GM12865 (cell line): ENCODE data around the gene TEX28.
"Not testable (repeated sequence)": the region's sequence is repeated elsewhere in the genome, so short reads cannot be mapped to it uniquely, and the experiment has no call there.

Experiments used
- DNase-seq: peaks from one replicate; pipeline ENCODE4 v3.0.0; 2010; ENCODE audit warnings: low read depth
- H3K4me3 ChIP-seq: 2 replicates; pipeline ENCODE4 v1.5.1; 2011; ENCODE audit warnings: mild to moderate bottlenecking, low read depth, low read length, control low read depth

TEX28 gene

GRCh38 chrX:154248076-154248475, 46.8 kb downstream of the TEX28 start:
- not testable (repeated sequence) for H3K4me3 ChIP-seq, DNase-seq

DNA sequence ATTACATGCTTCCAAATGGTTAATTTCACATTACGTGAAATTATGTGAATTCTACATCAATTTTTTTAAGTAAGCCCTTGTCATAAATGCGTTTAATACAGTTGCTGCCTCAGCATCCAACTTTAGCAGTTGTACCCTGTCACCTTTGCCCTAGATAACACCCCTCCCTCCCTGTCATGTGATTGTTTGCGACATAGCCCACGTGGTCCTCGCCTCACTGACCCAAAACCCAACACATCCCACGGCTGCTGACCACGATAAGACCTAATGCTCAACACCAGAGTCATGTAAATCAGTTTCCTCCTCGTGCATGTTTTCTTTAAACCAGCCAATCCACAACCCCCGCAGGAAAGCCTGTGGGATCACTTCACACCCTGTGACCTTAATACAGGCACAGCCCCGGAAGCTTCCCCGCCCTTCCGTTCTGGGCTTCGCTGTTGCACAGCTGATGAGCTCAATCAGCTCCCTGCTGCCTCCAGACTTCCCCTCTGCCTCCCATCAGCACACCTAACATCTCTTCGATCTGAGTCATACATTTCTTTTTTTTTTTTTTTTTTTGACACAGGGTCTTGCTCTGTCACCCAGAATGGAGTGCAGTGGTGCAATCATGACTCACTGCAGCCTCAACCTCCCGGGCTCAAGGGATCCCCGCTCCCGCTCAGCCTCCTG, 47.4 kb downstream of the TEX28 start:
- not testable (repeated sequence) for DNase-seq, H3K4me3 ChIP-seq

GRCh38 chrX:154239982-154240503, 54.9 kb downstream of the TEX28 start:
- not testable (repeated sequence) for DNase-seq, H3K4me3 ChIP-seq

DNA sequence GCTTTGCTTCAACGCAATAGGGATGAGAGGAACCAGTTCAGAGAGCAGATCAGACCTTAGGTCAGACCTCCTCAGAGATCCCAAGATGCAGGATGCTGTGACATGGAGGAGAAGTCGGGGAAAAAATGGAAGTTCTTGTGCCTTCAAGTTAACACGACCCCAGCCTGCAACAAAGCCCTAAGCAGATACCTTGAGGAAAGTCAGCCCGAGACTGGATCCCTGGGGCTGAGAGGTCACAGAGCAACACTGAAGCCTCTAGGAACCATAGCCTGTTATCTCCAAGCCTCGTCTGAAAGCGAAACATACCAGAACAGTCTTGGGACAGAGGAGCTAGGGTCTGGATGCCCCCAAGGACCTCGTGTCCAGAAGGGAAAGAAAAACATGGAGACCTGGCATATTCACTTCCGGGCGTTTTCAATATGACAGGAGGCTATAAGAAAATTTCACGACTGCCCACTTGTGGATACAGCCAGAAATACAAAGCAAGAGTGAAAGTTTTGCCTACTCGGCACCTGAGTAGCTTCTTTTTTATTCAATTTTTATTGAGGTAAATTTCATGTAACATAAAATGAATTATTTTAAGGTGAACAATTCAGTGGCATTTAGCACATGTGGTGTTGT, 55.9 kb downstream of the TEX28 start:
- not testable (repeated sequence) for H3K4me3 ChIP-seq, DNase-seq

DNA sequence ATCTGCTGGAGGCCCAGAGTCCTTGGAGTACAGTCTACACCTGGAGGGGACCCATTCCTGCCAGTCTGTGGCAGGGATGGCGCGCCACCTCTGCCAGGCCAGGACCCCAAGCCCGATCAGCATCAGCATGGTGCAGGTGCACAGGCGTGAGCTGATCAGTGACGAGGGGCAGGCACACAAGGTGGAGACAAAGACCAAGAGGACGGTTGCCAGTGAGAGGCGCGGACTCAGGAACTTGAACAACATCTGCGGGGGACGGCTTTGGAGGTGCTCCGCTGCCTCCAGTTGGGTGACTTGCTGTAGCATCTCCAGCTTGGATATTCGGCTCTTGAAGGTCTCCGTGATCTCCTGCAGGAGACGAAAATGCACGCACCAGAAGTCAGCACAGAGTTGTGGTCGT, 61.3 kb downstream of the TEX28 start:
- not testable (repeated sequence) for DNase-seq, H3K4me3 ChIP-seq

GRCh38 chrX:154231443-154231842, 63.5 kb downstream of the TEX28 start:
- not testable (repeated sequence) for H3K4me3 ChIP-seq, DNase-seq

- not testable (repeated sequence) for H3K4me3 ChIP-seq, DNase-seq
These were observed 68.2 kb downstream of the TEX28 start for GRCh38 chrX:154226706-154227105.

GRCh38 chrX:154225292-154225691, 69.6 kb downstream of the TEX28 start:
- not testable (repeated sequence) for H3K4me3 ChIP-seq, DNase-seq
